HepG2 (cell line): Measurements from ENCODE around the gene NCMAP. TPM values are rescaled to one million over a fixed set of nuclear protein-coding genes. Genes with fewer than 3 reads are reported as not detected.
A peak's percentile ranks its signal among the peaks of the same experiment; 100 is the strongest.

ENCODE experiments used
- ATAC-seq: fragments of 200-7000 bp; cut with Tn5 transposase; 3 replicates; pipeline ENCODE4 v1.9.1; 2020; ENCODE audit warnings: mild to moderate bottlenecking, moderate library complexity
- BruUV-seq: library from RNA; stranded (reverse); fragments of 400-500 nt; replicated peaks from 2 replicates; lab custom pipeline; 2021; lab: Mats Ljungman, UMichigan
- CTCF ChIA-PET: fragments of 300-600 bp; formaldehyde crosslinking; extraction: SDS; loops from one replicate; lab custom pipeline; 2021; ENCODE audit warnings: low total read pairs, inconsistent platforms, low intra/inter-chr PET ratio; lab: Yijun Ruan, JAX
- POLR2A ChIA-PET: fragments of 350-600 bp; sonication (Branson Sonifier 250); formaldehyde crosslinking; loops from one replicate; lab custom pipeline; 2020; ENCODE audit warnings: antibody characterized with exemption, inconsistent platforms; lab: Yijun Ruan, JAX
- DNase-seq: peaks from one replicate; pipeline ENCODE4 v3.0.0-alpha.2; 2015; ENCODE audit warnings: low spot score
- FAIRE-seq: peaks from 3 replicates; lab custom pipeline; 2011; peaks lifted over from hg19 to GRCh38; lab: Jason Lieb, UNC
- H2AFZ ChIP-seq: one replicate; pipeline ENCODE4 v1.6.1; 2011; ENCODE audit warnings: low read length, inconsistent platforms
- H3K27ac ChIP-seq: fragments of 300-600 bp; 3 replicates; pipeline ENCODE4 v1.8.0; 2011; ENCODE audit warnings: mixed run types, mild to moderate bottlenecking, mixed read lengths, low read length, inconsistent platforms; ENCODE audit not compliant: insufficient read depth; ENCODE audit errors: extremely low read length
- H3K27me3 ChIP-seq, 2 experiments: fragments of 200-600 bp in 1 of 2; 2 replicates in 1 of 2; 3 replicates in 1 of 2; pipeline versions ENCODE4 v1.6.0 to v1.8.0; 2011; ENCODE audit warnings: low read length in 2 of 2, mild to moderate bottlenecking in 2 of 2, moderate library complexity in 2 of 2, inconsistent platforms in 1 of 2; ENCODE audit not compliant: insufficient read depth in 2 of 2, control insufficient read depth in 1 of 2
- H3K36me3 ChIP-seq, 2 experiments: fragments of 200-600 bp in 1 of 2; replicated peaks in 1 of 2; 2 replicates in 1 of 2; 3 replicates in 1 of 2; pipeline versions ENCODE4 v1.5.1 to v1.8.0; 2011; ENCODE audit warnings: low read length in 2 of 2, inconsistent platforms in 1 of 2; ENCODE audit not compliant: insufficient read depth in 2 of 2, control insufficient read depth in 1 of 2
- H3K4me1 ChIP-seq: 2 replicates; pipeline ENCODE4 v1.5.1; 2012; ENCODE audit warnings: low read length, inconsistent platforms; ENCODE audit not compliant: insufficient read depth
- H3K4me2 ChIP-seq: 2 replicates; pipeline ENCODE4 v1.6.0; 2011; ENCODE audit warnings: low read depth, low read length, inconsistent platforms
- H3K4me3 ChIP-seq, 3 experiments: fragments of 200-600 bp in 1 of 3; sonication (generic), shearing (Covaris generic) in 1 of 3; replicated peaks in 1 of 3; 2 replicates each; pipeline ENCODE4 v1.5.1; 2011 to 2016; ENCODE audit warnings: low read length in 3 of 3, inconsistent platforms in 2 of 3, low read depth in 2 of 3, mild to moderate bottlenecking in 2 of 3, control low read depth in 1 of 3, mixed read lengths in 1 of 3; ENCODE audit not compliant: insufficient read depth in 1 of 3
- H3K79me2 ChIP-seq: one replicate; pipeline ENCODE4 v1.6.1; 2011; ENCODE audit warnings: low read length, inconsistent platforms; ENCODE audit not compliant: insufficient read depth
- H3K9ac ChIP-seq: 2 replicates; pipeline ENCODE4 v1.6.0; 2011; ENCODE audit warnings: mild to moderate bottlenecking, low read depth, low read length, inconsistent platforms; ENCODE audit not compliant: insufficient read depth
- H3K9me3 ChIP-seq: 2 replicates; pipeline ENCODE4 v1.5.1; 2012; ENCODE audit warnings: mild to moderate bottlenecking, low read length
- H4K20me1 ChIP-seq: 2 replicates; pipeline ENCODE4 v1.6.0; 2011; ENCODE audit warnings: inconsistent platforms, mild to moderate bottlenecking, low read length, moderate library complexity; ENCODE audit not compliant: insufficient read depth
- ADNP ChIP-seq: sonication (generic); formaldehyde crosslinking; IDR thresholded peaks from 2 replicates; pipeline ENCODE4 v1.4.0; 2020; ENCODE audit warnings: missing genetic modification reagents
- AKAP8 ChIP-seq: sonication (generic); formaldehyde crosslinking; IDR thresholded peaks from 2 replicates; pipeline ENCODE4 v1.5.1; 2020; ENCODE audit warnings: mild to moderate bottlenecking, missing genetic modification reagents
- ATF4 ChIP-seq, 2 experiments: fragments of 450-650 bp in 1 of 2; sonication (generic) in 1 of 2; formaldehyde crosslinking; IDR thresholded peaks; 2 replicates each; pipeline versions ENCODE4 v1.5.0 to v1.8.0; 2020 to 2022; ENCODE audit warnings: mild to moderate bottlenecking in 1 of 2, missing genetic modification reagents in 1 of 2
- BHLHE40 ChIP-seq: IDR thresholded peaks from 2 replicates; pipeline ENCODE4 v1.6.1; 2011; ENCODE audit warnings: low read length, improper control_type of control experiment
- CEBPB ChIP-seq: IDR thresholded peaks from 2 replicates; pipeline ENCODE4 v1.6.1; 2011; ENCODE audit warnings: low read depth, low read length, improper control_type of control experiment, borderline replicate concordance
- EEA1 ChIP-seq: sonication (generic); formaldehyde crosslinking; IDR thresholded peaks from 2 replicates; pipeline ENCODE4 v1.5.1; 2020; ENCODE audit warnings: mild to moderate bottlenecking, missing genetic modification reagents, borderline replicate concordance
- NFE2L2 ChIP-seq: fragments of 150-350 bp; IDR thresholded peaks from 2 replicates; pipeline ENCODE4 v1.6.1; 2014; ENCODE audit warnings: low read length
- SOX13 ChIP-seq, 3 experiments: fragments of 450-650 bp in 1 of 3; sonication (generic) in 1 of 3; formaldehyde crosslinking in 1 of 3; IDR thresholded peaks in 2 of 3; conservative IDR thresholded peaks in 1 of 3; 2 replicates each; pipeline versions ENCODE4 v1.5.0 to v1.6.1; 2016 to 2020; ENCODE audit warnings: antibody characterized with exemption in 1 of 3, mild to moderate bottlenecking in 1 of 3, missing compliant biosample characterization in 1 of 3, missing genetic modification reagents in 1 of 3, moderate library complexity in 1 of 3
- XBP1 ChIP-seq: sonication (generic); formaldehyde crosslinking; IDR thresholded peaks from 2 replicates; pipeline ENCODE4 v1.5.0; 2020; ENCODE audit warnings: missing genetic modification reagents
- YY1 ChIP-seq: IDR thresholded peaks from 2 replicates; pipeline ENCODE4 v1.6.1; 2011; ENCODE audit warnings: low read length, low read depth, moderate library complexity, mild to moderate bottlenecking; ENCODE audit not compliant: insufficient read depth, insufficient replicate concordance
- ZNF549 ChIP-seq: sonication (generic); formaldehyde crosslinking; IDR thresholded peaks from 2 replicates; pipeline ENCODE4 v1.5.0; 2020; ENCODE audit warnings: missing genetic modification reagents
- WGBS: methylation state at CpG from one replicate; pipeline ENCODE4 v1.1.6; 2017; ENCODE audit warnings: low lambda C conversion rate; 5-methylcytosine and 5-hydroxymethylcytosine counted together
- in situ Hi-C: cut with HindIII; loops from 2 replicates; pipeline ENCODE4 v1.10.0; 2017; ENCODE audit warnings: low pct_unique_long_range_greater_than_20kb; ENCODE audit not compliant: extremely low pct_ligation_motif_present
- intact Hi-C: fragments of 100-400 bp; cut with micrococcal nuclease; formaldehyde crosslinking; loops from one replicate; pipeline ENCODE4 v1.10.0; 2022; ENCODE audit not compliant: unreplicated experiment
- polyA plus RNA-seq, 8 experiments: library from polyadenylated mRNA; depleted of rRNA in 3 of 8; stranded (reverse) in 7 of 8; unstranded in 1 of 8; fragments of >200 nt; fragmentation: Illumina TruSeq in 4 of 8; extraction: Trizol in 4 of 8; gene quantifications; 2 replicates each; pipeline versions ENCODE4 v1.2.1 to v1.2.3, GENCODE V29; 2011 to 2016; ENCODE audit warnings: low read depth in 4 of 8, missing spikeins in 1 of 8, mixed read lengths in 1 of 8; ENCODE audit not compliant: insufficient read depth in 1 of 8
- total RNA-seq, 5 experiments: library from RNA; depleted of rRNA; stranded (reverse); fragments of >200 nt; fragmentation: Illumina TruSeq; extraction: Trizol; gene quantifications; 2 replicates each; pipeline ENCODE4 v1.2.3, GENCODE V29; 2016; ENCODE audit warnings: low read depth in 1 of 5
- TF ChIP-seq, protein P1 (sequence below): sonication (generic); formaldehyde crosslinking; IDR thresholded peaks from 2 replicates; pipeline ENCODE4 v1.5.0; 2020; ENCODE audit warnings: mild to moderate bottlenecking, missing genetic modification reagents, borderline replicate concordance
- TF ChIP-seq, protein P2 (sequence below): sonication (generic); formaldehyde crosslinking; IDR thresholded peaks from 2 replicates; pipeline ENCODE4 v1.4.0; 2020; ENCODE audit warnings: mild to moderate bottlenecking, missing genetic modification reagents
- TF ChIP-seq, protein P3 (sequence below), 2 experiments: sonication (generic) in 1 of 2; formaldehyde crosslinking in 1 of 2; IDR thresholded peaks; 2 replicates each; pipeline versions ENCODE4 v1.5.1 to v1.6.1; 2011 to 2020; ENCODE audit warnings: borderline replicate concordance in 1 of 2, low read depth in 1 of 2, low read length in 1 of 2, mild to moderate bottlenecking in 1 of 2, missing genetic modification reagents in 1 of 2, moderate library complexity in 1 of 2

The NCMAP gene
- total and polyA plus RNA-seq, 2 of the 13 experiments (the other 11 are each of a cell fraction or from before 2014, with no cell fraction given), result 2.7 to 20.0 TPM

GRCh38 chr1:24639881-24640280 is 84.0 kb downstream of the NCMAP start (continued):
- TF ChIP-seq, protein P1, sequence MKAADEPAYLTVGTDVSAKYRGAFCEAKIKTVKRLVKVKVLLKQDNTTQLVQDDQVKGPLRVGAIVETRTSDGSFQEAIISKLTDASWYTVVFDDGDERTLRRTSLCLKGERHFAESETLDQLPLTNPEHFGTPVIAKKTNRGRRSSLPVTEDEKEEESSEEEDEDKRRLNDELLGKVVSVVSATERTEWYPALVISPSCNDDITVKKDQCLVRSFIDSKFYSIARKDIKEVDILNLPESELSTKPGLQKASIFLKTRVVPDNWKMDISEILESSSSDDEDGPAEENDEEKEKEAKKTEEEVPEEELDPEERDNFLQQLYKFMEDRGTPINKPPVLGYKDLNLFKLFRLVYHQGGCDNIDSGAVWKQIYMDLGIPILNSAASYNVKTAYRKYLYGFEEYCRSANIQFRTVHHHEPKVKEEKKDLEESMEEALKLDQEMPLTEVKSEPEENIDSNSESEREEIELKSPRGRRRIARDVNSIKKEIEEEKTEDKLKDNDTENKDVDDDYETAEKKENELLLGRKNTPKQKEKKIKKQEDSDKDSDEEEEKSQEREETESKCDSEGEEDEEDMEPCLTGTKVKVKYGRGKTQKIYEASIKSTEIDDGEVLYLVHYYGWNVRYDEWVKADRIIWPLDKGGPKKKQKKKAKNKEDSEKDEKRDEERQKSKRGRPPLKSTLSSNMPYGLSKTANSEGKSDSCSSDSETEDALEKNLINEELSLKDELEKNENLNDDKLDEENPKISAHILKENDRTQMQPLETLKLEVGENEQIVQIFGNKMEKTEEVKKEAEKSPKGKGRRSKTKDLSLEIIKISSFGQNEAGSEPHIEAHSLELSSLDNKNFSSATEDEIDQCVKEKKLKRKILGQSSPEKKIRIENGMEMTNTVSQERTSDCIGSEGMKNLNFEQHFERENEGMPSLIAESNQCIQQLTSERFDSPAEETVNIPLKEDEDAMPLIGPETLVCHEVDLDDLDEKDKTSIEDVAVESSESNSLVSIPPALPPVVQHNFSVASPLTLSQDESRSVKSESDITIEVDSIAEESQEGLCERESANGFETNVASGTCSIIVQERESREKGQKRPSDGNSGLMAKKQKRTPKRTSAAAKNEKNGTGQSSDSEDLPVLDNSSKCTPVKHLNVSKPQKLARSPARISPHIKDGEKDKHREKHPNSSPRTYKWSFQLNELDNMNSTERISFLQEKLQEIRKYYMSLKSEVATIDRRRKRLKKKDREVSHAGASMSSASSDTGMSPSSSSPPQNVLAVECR, result peak; percentile 24; the same call in 1 of the 2 replicates
- no peak for TF ChIP-seq YY1
- TF ChIP-seq, protein P2, sequence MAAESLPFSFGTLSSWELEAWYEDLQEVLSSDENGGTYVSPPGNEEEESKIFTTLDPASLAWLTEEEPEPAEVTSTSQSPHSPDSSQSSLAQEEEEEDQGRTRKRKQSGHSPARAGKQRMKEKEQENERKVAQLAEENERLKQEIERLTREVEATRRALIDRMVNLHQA (CRISPR knock-in tag), result no peak
- no peak for TF ChIP-seq XBP1
- no peak for TF ChIP-seq ZNF549
- TF ChIP-seq SOX13 (IDR thresholded peaks at IDR 0.05), result no peak
- TF ChIP-seq SOX13 (CRISPR knock-in tag; conservative IDR thresholded peaks at IDR 0.05 in 1 of 2, IDR thresholded peaks at IDR 0.05 in 1 of 2), result peak in 1 of 2 experiments; percentile 36; a peak in 1 of 4 replicates

- POLR2A ChIA-PET, result no interaction called here
- Histone ChIP-seq H4K20me1 (peaks cover 16% of the 10 kb centered on the region), H3K79me2 (peaks cover 30% of the 10 kb centered on the region), H3K27me3 (no peaks in the 10 kb centered on the region; a peak in 1 of 5 replicates), H3K4me1 (peaks cover 40% of the 10 kb centered on the region), H3K27ac (no peak overlapping the region), H3K4me3 (no peak overlapping the region), H3K4me2 (peak overlapping the region; percentile 58), H3K9ac (no peak overlapping the region), H3K9me3 (no peaks in the 10 kb centered on the region), H2AFZ (no peak overlapping the region), H3K36me3 (no peaks in the 10 kb centered on the region)
- no TSS peak for BruUV-seq
- intact Hi-C loops (loop anchor here (5.0 kb wide), 2 partner anchors 228 to 623 kb away; partner anchors contain the start of gene STPG1), in situ Hi-C loops (no loop called here)
- WGBS, result 52% methylated on average over 7 of the region's 7 CpGs
- no peak for FAIRE-seq
- no peak for ATAC-seq
- CTCF ChIA-PET, result no interaction called here
- peak; percentile 26 for DNase-seq
- TF ChIP-seq ATF4 (CRISPR knock-in tag; IDR thresholded peaks at IDR 0.05) (no peak), BHLHE40 (peak; percentile 51), NFE2L2 (no peak), CEBPB (no peak), AKAP8 (no peak), EEA1 (no peak), ADNP (CRISPR knock-in tag) (no peak)
- TF ChIP-seq, protein P3, sequence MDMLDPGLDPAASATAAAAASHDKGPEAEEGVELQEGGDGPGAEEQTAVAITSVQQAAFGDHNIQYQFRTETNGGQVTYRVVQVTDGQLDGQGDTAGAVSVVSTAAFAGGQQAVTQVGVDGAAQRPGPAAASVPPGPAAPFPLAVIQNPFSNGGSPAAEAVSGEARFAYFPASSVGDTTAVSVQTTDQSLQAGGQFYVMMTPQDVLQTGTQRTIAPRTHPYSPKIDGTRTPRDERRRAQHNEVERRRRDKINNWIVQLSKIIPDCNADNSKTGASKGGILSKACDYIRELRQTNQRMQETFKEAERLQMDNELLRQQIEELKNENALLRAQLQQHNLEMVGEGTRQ (IDR thresholded peaks at IDR 0.05; ENCODE audit: low read depth, low read length), result peak; percentile 64
- TF ChIP-seq, protein P3 (CRISPR knock-in tag; IDR thresholded peaks at IDR 0.05; ENCODE audit: borderline replicate concordance), result peak; percentile 55; the same call in 1 of the 2 replicates
Observed at GRCh38 chr1:24640288-24640687, 84.4 kb downstream of the NCMAP start.
